Measurements from ENCODE around the gene ATP9A.
"Not testable (repeated sequence)": the region's sequence is repeated elsewhere in the genome, so short reads cannot be mapped to it uniquely, and the experiment has no call there.

ATP9A gene

DNA sequence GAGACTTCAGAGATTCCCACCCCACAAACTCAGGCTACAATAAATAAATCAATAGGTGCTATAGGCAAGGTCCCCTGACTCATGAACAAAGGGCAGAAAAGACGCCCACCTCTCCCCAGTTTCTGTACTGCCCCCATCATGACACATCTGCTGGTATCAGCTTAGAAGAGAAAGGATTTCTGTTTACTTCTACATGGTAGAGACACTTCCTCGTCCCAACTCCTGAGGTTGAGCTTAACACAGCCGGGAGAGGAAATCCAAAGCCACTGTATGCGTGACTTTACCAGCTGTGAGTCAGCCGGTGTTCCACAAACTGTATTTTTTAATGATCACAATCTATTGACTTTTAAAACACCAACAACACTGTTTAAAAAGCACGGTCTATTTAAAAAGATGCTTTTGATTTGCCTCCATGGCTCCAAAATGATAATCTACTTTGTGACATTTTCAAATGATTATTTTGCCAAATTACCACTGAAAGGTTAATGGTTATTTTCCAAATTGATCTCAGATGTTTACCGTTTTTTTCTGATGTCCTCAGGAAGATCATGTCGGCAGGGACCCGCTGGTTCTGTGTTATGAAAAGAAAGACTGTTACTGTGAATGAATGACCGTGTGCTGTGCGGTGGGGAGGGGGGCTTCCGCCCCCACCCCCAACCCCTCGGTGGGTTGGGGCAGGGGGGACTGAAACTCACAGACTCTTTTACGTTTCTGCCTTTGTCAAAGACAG is 72.5 kb downstream of the ATP9A start:
- no peak for DNase-seq (ENCODE audit: low read depth, low spot score)
- Histone ChIP-seq H3K4me1 (ENCODE audit: control insufficient read depth, insufficient read depth, low read length) (peaks cover 2% of the 10 kb centered on the region; the same call in 1 of the 2 replicates), H3K4me3 (ENCODE audit: low read length) (no peak overlapping the region), H3K27me3 (ENCODE audit: control insufficient read depth, insufficient read depth, low read length) (no peaks in the 10 kb centered on the region), H3K9me3 (ENCODE audit: control insufficient read depth, insufficient read depth, low read length) (no peaks in the 10 kb centered on the region), H3K27ac (ENCODE audit: low read length) (no peak overlapping the region), H3K36me3 (ENCODE audit: control insufficient read depth, insufficient read depth, low read length) (no peaks in the 10 kb centered on the region)
- no CpG with 5 or more reads among the region's 14 CpGs for WGBS (ENCODE audit: insufficient coverage, insufficient read length)

DNA sequence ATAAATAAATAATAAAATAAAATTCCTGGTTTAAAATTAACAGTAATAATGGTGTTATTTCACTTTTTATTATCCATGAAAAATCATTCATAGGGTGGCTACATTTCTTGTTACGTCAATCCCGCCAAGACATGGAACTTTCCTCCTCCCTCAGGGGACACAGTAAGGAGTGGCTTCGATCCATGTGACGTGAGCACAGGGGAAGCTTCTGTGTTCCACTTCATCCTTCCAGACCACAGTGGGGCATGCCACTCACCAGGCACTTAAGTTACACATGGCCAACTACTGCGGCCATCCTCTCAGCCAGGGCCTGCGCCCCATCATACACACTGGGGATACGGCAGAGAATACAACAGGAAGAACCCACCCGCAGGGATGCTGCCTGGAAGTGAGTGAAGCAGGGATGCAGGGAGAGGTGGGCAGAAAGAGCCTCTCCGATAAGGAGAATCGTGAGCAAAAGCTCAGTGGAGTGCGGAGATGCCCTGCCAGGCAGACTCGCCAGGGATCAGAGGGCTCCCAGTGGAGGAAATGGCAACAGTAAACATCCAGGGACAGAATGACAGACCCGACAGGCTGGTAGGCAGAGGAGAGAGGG is 75.3 kb downstream of the ATP9A start:
- no peaks in the 10 kb centered on the region for H3K9me3 ChIP-seq (ENCODE audit: control insufficient read depth, insufficient read depth, low read length)
- peaks cover 2% of the 10 kb centered on the region; the same call in 1 of the 2 replicates for H3K4me1 ChIP-seq (ENCODE audit: control insufficient read depth, insufficient read depth, low read length)
- no peak for DNase-seq (ENCODE audit: low read depth, low spot score)
- no peaks in the 10 kb centered on the region for H3K36me3 ChIP-seq (ENCODE audit: control insufficient read depth, insufficient read depth, low read length)
- no CpG with 5 or more reads among the region's 13 CpGs for WGBS (ENCODE audit: insufficient coverage, insufficient read length)
- no peak overlapping the region for H3K4me3 ChIP-seq (ENCODE audit: low read length)
- no peaks in the 10 kb centered on the region for H3K27me3 ChIP-seq (ENCODE audit: control insufficient read depth, insufficient read depth, low read length)
- no peak overlapping the region for H3K27ac ChIP-seq (ENCODE audit: low read length)

DNA sequence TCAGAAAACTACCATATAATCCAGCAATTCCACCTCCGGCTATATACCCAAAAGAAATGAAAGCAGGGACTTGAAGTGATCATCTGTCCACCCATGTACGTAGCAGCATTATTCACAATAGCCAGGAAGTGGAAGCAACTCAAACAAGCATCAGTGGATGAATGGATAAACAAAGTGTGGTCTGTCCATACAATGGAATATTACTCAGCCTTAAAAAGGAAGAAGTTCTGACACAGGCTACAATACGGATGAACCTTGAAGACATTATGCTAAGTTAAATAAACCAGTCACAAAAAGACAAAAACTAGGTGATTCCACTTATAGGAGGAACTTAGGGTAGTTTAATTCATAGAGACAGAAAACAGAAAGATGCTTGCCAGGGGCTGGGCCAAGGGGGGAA is 76.5 kb downstream of the ATP9A start:
- H3K4me1 ChIP-seq (ENCODE audit: control insufficient read depth, insufficient read depth, low read length): peaks cover 1% of the 10 kb centered on the region; the same call in 1 of the 2 replicates
- no peaks in the 10 kb centered on the region for H3K27me3 ChIP-seq (ENCODE audit: control insufficient read depth, insufficient read depth, low read length)
- no peak for DNase-seq (ENCODE audit: low read depth, low spot score)
- H3K9me3 ChIP-seq (ENCODE audit: control insufficient read depth, insufficient read depth, low read length): no peaks in the 10 kb centered on the region
- H3K27ac ChIP-seq (ENCODE audit: low read length): no peak overlapping the region
- no CpG with 5 or more reads among the region's 3 CpGs for WGBS (ENCODE audit: insufficient coverage, insufficient read length)
- H3K4me3 ChIP-seq (ENCODE audit: low read length): no peak overlapping the region
- H3K36me3 ChIP-seq (ENCODE audit: control insufficient read depth, insufficient read depth, low read length): no peaks in the 10 kb centered on the region

DNA sequence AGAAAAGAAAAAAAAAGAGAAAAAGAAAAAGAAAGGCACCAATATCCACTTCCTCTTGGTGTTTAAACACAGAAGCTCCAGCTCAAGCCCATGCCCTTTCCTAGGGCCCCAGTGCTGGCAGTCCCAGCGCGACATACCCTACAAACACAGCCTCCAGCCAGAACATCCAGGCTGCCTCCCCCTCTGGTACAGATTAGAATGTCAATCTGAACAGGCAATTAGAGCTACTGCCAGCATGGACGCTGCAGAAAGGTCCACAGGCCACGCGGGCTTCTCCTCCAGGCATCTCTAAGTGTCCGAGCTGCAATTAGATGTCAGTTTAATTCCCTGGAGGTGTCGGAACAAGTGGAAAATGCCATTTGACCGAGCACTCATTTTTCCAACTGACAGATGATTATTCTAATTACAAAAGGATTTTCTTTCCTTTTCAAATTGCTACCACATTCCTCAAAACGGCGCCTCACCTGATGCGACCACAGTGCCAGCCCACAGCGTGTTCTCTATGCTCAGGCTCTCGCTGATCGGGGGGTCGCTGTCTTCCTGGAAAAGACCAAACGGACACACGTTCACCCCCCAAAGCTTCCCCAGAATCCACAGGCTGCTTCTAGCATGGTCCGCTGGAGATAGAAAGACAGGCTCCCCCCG is 79.5 kb downstream of the ATP9A start:
- DNase-seq (ENCODE audit: low read depth, low spot score): no peak
- Histone ChIP-seq H3K4me3 (ENCODE audit: low read length) (no peak overlapping the region), H3K4me1 (ENCODE audit: control insufficient read depth, insufficient read depth, low read length) (no peaks in the 10 kb centered on the region), H3K27ac (ENCODE audit: low read length) (no peak overlapping the region), H3K9me3 (ENCODE audit: control insufficient read depth, insufficient read depth, low read length) (no peaks in the 10 kb centered on the region), H3K27me3 (ENCODE audit: control insufficient read depth, insufficient read depth, low read length) (no peaks in the 10 kb centered on the region), H3K36me3 (ENCODE audit: control insufficient read depth, insufficient read depth, low read length) (no peaks in the 10 kb centered on the region)
- no CpG with 5 or more reads among the region's 19 CpGs for WGBS (ENCODE audit: insufficient coverage, insufficient read length)

DNA sequence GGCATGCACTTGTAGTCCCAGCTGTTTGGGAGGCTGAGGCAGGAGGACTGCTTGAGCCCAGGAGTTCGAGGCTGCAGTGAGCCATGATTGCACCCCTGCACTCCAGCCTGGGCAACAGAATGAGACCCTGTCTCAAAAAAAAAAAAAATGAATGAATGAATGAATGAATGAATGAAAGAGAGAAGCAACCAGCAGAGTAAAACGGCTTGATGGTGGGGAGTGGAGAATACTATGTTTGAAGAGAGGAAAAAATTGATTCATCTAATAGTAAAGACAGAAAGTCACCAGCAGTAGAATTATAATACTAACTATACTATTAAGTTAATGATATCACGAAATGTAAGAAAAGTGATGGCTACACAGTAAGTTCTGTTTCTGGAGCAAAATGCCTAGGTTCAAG is 80.6 kb downstream of the ATP9A start:
- Histone ChIP-seq H3K27me3 (ENCODE audit: control insufficient read depth, insufficient read depth, low read length) (no peaks in the 10 kb centered on the region), H3K4me1 (ENCODE audit: control insufficient read depth, insufficient read depth, low read length) (no peaks in the 10 kb centered on the region), H3K4me3 (ENCODE audit: low read length) (no peak overlapping the region), H3K27ac (ENCODE audit: low read length) (no peak overlapping the region), H3K9me3 (ENCODE audit: control insufficient read depth, insufficient read depth, low read length) (no peaks in the 10 kb centered on the region), H3K36me3 (ENCODE audit: control insufficient read depth, insufficient read depth, low read length) (no peaks in the 10 kb centered on the region)
- no CpG with 5 or more reads among the region's 3 CpGs for WGBS (ENCODE audit: insufficient coverage, insufficient read length)
- DNase-seq (ENCODE audit: low read depth, low spot score): no peak

DNA sequence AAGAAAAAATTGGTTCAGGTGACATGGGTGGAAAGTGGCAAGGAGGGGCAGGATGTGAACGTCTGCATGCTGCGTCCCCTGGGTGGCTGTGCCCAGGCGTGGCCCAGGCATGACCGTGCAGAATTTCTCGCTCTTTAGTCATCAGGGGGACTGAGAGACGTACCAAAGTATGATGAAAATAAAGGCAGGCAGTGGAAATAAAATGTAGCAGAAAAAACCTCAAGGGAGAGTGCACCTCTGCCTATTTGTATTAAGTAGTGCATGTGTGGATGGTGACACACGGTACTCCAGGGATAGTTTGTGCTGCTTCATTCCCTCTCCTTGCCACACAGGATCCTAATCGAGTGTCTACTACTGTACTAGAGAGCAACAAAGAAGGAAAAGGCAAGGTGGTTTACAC is 81.1 kb downstream of the ATP9A start:
- Histone ChIP-seq H3K4me3 (ENCODE audit: low read length) (no peak overlapping the region), H3K27me3 (ENCODE audit: control insufficient read depth, insufficient read depth, low read length) (no peaks in the 10 kb centered on the region), H3K9me3 (ENCODE audit: control insufficient read depth, insufficient read depth, low read length) (no peaks in the 10 kb centered on the region), H3K4me1 (ENCODE audit: control insufficient read depth, insufficient read depth, low read length) (no peaks in the 10 kb centered on the region), H3K27ac (ENCODE audit: low read length) (no peak overlapping the region), H3K36me3 (ENCODE audit: control insufficient read depth, insufficient read depth, low read length) (no peaks in the 10 kb centered on the region)
- DNase-seq (ENCODE audit: low read depth, low spot score): no peak
- no CpG with 5 or more reads among the region's 8 CpGs for WGBS (ENCODE audit: insufficient coverage, insufficient read length)

DNA sequence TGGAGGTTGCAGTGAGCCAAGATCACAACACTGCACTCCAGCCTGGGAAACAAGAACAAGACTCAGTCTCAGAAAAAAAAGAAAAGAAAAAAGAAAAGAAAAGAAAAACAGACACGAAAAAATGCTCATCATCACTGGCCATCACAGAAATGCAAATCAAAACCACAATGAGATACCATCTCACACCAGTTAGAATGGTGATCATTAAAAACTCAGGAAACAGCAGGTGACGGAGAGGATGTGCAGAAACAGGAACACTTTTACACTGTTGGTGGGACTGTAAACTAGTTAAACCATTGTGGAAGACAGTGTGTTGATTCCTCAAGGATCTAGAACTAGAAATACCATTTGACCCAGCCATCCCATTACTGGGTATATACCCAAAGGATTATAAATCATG is 82.7 kb downstream of the ATP9A start:
- H3K4me3 ChIP-seq (ENCODE audit: low read length); H3K36me3 ChIP-seq (ENCODE audit: control insufficient read depth, insufficient read depth, low read length); H3K4me1 ChIP-seq (ENCODE audit: control insufficient read depth, insufficient read depth, low read length); DNase-seq (ENCODE audit: low read depth, low spot score); H3K9me3 ChIP-seq (ENCODE audit: control insufficient read depth, insufficient read depth, low read length); H3K27me3 ChIP-seq (ENCODE audit: control insufficient read depth, insufficient read depth, low read length); H3K27ac ChIP-seq (ENCODE audit: low read length): not testable (repeated sequence)
- WGBS (ENCODE audit: insufficient coverage, insufficient read length): no CpG with 5 or more reads among the region's 2 CpGs

DNA sequence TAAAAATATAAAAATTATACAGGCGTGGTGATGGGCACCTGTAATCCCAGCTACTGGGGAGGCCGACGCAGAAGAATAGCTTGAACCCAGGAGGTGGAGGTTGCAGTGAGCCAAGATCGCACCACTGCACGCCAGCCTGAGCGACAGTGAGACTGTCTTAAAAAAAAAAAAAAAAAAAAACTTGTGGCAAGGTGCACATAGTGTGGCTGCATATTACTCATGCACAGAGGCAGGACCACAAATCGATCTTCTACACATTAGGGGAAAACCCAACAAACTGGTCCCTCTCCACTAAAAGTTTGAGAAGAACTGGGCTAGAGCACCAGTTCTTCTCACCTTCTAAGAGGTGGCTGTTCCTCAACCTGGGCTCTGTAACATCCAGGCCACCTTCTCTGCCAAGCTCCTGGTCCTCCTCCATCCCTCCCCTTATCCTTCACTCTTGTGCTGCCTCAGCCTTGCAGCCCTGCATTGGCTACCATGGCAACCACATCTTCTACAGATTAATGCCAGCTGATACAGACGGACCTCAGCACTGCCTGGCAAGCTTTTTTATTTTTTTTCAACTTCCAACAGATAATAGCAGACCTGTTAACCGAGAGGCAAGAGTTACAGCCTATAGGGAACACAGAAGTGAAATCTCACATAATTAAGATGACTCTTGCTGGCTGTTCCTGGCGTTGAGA is 88.0 kb downstream of the ATP9A start:
- Histone ChIP-seq H3K4me3 (ENCODE audit: low read length) (no peak overlapping the region), H3K27me3 (ENCODE audit: control insufficient read depth, insufficient read depth, low read length) (no peaks in the 10 kb centered on the region), H3K36me3 (ENCODE audit: control insufficient read depth, insufficient read depth, low read length) (no peaks in the 10 kb centered on the region), H3K4me1 (ENCODE audit: control insufficient read depth, insufficient read depth, low read length) (no peaks in the 10 kb centered on the region), H3K27ac (ENCODE audit: low read length) (no peak overlapping the region), H3K9me3 (ENCODE audit: control insufficient read depth, insufficient read depth, low read length) (no peaks in the 10 kb centered on the region)
- no peak for DNase-seq (ENCODE audit: low read depth, low spot score)
- WGBS (ENCODE audit: insufficient coverage, insufficient read length): no CpG with 5 or more reads among the region's 10 CpGs

DNA sequence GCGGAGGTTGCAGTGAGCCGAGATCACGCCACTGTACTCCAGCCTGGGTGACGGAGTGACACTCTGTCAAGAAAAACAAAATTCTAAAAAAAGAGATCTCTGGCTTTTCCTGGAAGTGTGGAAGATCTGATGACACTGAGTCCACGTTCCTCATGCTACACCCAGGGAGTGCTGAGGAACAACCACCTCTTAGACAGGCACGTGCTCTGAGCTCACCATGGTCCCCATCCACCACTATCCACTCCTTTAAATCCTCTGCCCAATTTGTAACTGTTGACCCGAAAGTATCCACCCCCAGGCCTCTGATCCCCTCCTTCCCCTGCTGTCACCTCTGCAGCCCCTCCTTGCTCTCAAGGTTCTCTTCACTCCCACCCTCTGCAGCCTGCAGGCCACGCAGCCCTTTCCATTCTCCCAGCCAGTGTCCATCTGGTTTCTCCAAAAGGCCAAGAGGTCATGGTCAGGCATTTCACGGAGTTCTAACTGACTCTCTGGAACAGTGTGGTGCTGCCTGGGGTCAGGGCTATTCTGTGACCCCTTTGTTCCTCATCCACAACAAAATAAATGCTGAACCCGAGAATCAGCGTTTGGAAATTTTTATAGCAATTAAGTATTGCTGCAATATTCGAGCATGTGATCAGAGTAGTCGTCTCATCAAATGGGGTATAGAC is 88.8 kb downstream of the ATP9A start:
- no peak overlapping the region for H3K4me3 ChIP-seq (ENCODE audit: low read length)
- H3K4me1 ChIP-seq (ENCODE audit: control insufficient read depth, insufficient read depth, low read length): no peaks in the 10 kb centered on the region
- no peak overlapping the region for H3K27ac ChIP-seq (ENCODE audit: low read length)
- DNase-seq (ENCODE audit: low read depth, low spot score): no peak
- H3K27me3 ChIP-seq (ENCODE audit: control insufficient read depth, insufficient read depth, low read length): no peaks in the 10 kb centered on the region
- no CpG with 5 or more reads among the region's 13 CpGs for WGBS (ENCODE audit: insufficient coverage, insufficient read length)
- H3K9me3 ChIP-seq (ENCODE audit: control insufficient read depth, insufficient read depth, low read length): no peaks in the 10 kb centered on the region
- no peaks in the 10 kb centered on the region for H3K36me3 ChIP-seq (ENCODE audit: control insufficient read depth, insufficient read depth, low read length)

DNA sequence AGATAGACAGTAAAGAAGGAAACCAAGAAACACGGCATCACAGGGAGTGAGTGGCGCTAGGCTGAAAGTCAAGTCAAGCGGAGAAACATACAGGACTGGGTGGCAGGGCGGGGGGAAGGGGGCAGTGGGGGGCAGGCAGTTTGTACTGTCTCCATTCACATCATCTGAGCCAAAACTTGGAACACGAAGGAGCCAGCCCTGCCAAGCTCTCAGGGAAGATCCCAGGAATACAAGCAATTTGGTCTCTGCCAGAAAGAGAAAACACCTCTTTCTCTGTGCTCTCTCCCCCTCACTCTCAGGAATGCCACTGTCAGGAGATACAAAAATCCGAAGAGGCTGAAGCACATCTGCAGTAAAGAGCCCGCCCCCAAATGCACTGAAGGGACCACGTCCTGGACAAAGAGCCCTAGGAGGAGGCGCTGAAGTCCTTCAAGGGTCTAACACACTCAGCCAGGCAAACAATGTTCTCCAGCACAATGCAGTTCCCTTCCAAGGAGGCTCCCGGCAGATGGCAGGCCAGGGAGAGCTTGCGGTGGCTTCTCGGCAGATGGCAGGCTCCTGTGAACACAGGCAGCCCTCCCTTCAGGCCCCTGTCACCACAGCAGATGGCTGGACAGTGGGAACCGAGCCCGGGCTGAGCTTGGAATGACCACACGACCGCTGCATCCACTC is 90.0 kb downstream of the ATP9A start:
- no CpG with 5 or more reads among the region's 16 CpGs for WGBS (ENCODE audit: insufficient coverage, insufficient read length)
- H3K4me3 ChIP-seq (ENCODE audit: low read length): no peak overlapping the region
- H3K4me1 ChIP-seq (ENCODE audit: control insufficient read depth, insufficient read depth, low read length): no peaks in the 10 kb centered on the region
- H3K9me3 ChIP-seq (ENCODE audit: control insufficient read depth, insufficient read depth, low read length): no peaks in the 10 kb centered on the region
- no peak overlapping the region for H3K27ac ChIP-seq (ENCODE audit: low read length)
- no peak for DNase-seq (ENCODE audit: low read depth, low spot score)
- H3K36me3 ChIP-seq (ENCODE audit: control insufficient read depth, insufficient read depth, low read length): no peaks in the 10 kb centered on the region
- H3K27me3 ChIP-seq (ENCODE audit: control insufficient read depth, insufficient read depth, low read length): no peaks in the 10 kb centered on the region

Measured in iPS DF 6.9 (cell line).